SHP77 (cell line): Measurements from ENCODE around the gene KBTBD4.

Experiments used
- DNase-seq, 2 experiments: peaks; one replicate each; lab custom pipeline; 2025; lab: John Stamatoyannopoulos, UW

Gene KBTBD4

GRCh38 chr11:47524291-47524874, 54.4 kb downstream of the KBTBD4 start:
- peak in 1 of 2 experiments; percentile 6 for DNase-seq

- DNase-seq: no peak
These were observed 55.1 kb downstream of the KBTBD4 start for GRCh38 chr11:47523490-47524225.
